Stimulated activated CD8-positive, alpha-beta memory T cell treated with anti-CD3 and anti-CD28 coated beads, Interleukin-12 subunit alpha, Interleukin-12 subunit beta, amount 100 ng/mL, for 24 hours (primary cell): Measurements from ENCODE around the gene COX7C.

Experiments used
- DNase-seq: peaks from one replicate; pipeline ENCODE4 v3.0.0-alpha.2; 2020; ENCODE audit errors: extremely low read depth

The COX7C gene

DNA sequence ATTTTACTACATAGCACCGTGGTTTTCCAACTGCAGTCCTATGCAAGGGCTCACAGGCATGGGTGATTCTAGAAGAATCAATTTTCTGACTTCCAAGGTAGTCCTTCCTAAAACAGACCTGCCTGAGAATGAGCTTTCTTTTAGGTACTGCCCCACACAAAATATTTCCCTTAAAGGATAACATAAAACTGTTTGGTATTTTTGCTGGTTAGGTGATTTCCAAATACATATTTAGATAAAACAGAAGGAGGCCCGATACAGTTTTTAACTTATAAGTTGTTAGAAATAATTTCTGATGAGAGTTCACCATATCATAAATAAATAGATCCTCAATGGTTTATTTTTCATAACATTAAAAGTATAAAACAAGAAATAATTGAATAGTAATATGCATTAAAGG lies 46.4 kb downstream of the COX7C start:
- no peak for DNase-seq

DNA sequence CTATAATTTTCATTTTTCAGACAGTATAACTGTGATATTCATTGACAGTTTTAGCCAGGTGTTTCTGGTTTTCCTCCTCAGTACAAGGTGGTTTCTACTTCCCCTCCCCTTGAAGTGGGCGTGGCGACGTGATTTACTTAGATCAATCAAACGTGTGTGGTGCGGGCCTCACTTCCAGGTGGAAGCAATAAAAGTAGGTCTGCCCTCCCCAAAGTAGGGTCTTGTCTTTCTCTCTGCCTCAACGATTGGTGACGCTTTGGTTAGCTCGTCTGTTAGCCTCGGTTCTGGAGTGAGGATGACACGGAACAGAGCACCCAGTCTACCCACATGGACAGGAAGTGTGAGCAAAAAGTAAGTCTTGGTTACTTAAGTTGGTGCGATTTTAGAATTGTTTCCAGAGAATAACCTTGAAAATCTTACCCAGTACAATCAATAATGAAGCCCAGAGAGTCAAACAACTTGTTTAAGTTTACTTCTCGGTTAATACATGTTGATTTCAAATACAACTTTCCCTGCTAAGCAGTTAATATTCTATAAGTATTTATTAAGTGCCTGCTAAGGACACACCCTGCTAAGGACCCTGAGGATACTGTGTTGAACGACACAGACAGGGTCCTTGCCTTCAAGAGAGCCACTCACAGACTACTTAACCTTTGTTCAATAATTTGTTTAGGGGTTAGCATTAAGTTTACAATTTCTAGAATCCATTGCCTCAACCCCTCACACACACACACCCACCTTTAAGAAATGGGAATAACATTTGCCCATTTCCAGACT lies 48.4 kb downstream of the COX7C start:
- no peak for DNase-seq

DNA sequence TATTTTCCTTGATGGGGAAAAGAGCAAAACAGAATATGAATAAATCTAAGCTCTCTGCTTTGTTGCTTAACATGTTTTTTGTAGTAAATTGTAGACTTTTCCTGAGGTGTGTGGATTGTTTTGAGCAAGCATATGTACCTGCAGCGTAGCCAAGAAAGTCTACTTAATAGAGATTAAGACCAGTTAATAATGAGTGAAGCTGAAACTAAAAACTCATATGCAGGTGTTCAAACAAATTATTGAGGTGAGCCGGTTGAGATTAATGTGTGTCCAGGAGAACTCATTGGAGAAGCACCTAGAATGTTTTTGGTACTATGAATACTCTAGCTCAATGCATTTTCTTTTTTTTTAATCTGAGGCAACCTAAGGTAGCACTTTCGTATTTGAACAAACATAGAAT lies 49.2 kb downstream of the COX7C start:
- DNase-seq, result no peak
